ENCODE results near the gene ZNF385B. TPM values are rescaled to one million over a fixed set of nuclear protein-coding genes. Genes with fewer than 3 reads are reported as not detected.

Gene ZNF385B
- total RNA-seq, 1 experiment from 2014 or later: 0.28 TPM

DNA sequence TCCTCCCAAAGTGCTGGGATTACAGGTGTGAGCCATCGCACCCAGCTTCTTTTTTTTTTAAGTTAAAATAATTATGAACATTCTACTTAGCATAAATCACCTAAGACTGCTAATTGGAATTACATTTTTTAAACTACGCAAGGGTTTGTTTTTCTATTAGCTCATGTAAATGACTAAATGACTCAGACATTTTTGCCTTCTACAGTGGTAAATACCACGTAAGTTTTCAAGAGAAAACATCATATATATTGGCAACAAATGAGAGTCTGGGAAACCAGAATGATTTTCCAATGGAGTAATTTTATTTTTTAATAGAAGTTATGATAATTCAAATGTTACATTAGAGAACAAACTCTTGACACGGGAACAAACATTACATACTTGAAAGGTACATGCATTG lies 259.0 kb downstream of the ZNF385B start:
- H3K9me3 ChIP-seq (ENCODE audit: control insufficient read depth, insufficient read depth, low read depth, low read length): no peaks in the 10 kb centered on the region
- H3K4me1 ChIP-seq (ENCODE audit: control insufficient read depth, insufficient read depth, low read length): no peaks in the 10 kb centered on the region
- in situ Hi-C loops (cut with HindIII; ENCODE audit: low pct_unique_long_range_greater_than_20kb, low sequenced_read_pairs) (no loop called here), intact Hi-C loops (cut with micrococcal nuclease; ENCODE audit: unreplicated experiment) (no loop called here)
- no peaks in the 10 kb centered on the region for H3K27me3 ChIP-seq (ENCODE audit: control insufficient read depth, insufficient read depth, low read length)
- no peak overlapping the region for H3K27ac ChIP-seq (ENCODE audit: low read length)
- no peaks in the 10 kb centered on the region for H3K36me3 ChIP-seq (ENCODE audit: control insufficient read depth, insufficient read depth, low read length)
- DNase-seq (ENCODE audit: low read depth, low spot score) (no peak), ATAC-seq (no peak)
- no peak for TF ChIP-seq CTCF (IDR thresholded peaks at IDR 0.05)
- TF ChIP-seq SIN3A (IDR thresholded peaks at IDR 0.05; ENCODE audit: borderline replicate concordance, insufficient read depth, low read depth, low read length): no peak
- no peak for TF ChIP-seq POLR2AphosphoS5 (IDR thresholded peaks at IDR 0.05; ENCODE audit: low read depth, low read length)
- TF ChIP-seq REST (IDR thresholded peaks at IDR 0.05; ENCODE audit: insufficient read depth in 1 of 2, low read depth in 2 of 2, low read length in 1 of 2): no peak
- TF ChIP-seq TCF7L2 (IDR thresholded peaks at IDR 0.05; ENCODE audit: low read depth, low read length): no peak
- H3K4me3 ChIP-seq (ENCODE audit: low read depth in 2 of 2, low read length in 2 of 2): no peak overlapping the region
- CTCF ChIA-PET: no interaction called here
- POLR2A ChIA-PET: no interaction called here
- BruUV-seq (replicated peaks): no TSS peak

DNA sequence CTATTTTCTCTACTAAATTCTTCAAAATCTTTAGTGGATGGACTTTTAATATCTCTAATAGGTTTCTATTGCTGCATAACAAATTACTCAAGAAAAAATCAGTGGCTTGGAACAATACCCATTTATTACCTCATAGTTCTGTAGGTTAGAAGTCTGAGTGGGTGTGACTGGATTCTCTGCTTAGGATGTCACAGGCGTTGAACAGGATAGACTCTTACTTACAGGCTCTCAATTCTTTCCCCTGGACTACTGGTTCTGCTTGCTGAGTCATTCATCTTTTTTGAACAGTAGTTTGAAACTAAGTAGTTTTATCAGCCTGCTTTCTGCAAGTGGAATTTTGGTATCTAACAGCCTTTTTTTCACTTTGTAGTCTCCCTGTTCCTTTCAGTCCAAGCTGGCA lies 265.4 kb downstream of the ZNF385B start:
- no peaks in the 10 kb centered on the region for H3K4me1 ChIP-seq (ENCODE audit: control insufficient read depth, insufficient read depth, low read length)
- H3K4me3 ChIP-seq (ENCODE audit: low read depth in 2 of 2, low read length in 2 of 2): no peak overlapping the region
- no peaks in the 10 kb centered on the region for H3K27me3 ChIP-seq (ENCODE audit: control insufficient read depth, insufficient read depth, low read length)
- BruUV-seq (replicated peaks): no TSS peak
- in situ Hi-C loops (cut with HindIII; ENCODE audit: low pct_unique_long_range_greater_than_20kb, low sequenced_read_pairs): no loop called here
- POLR2A ChIA-PET: no interaction called here
- no peak overlapping the region for H3K27ac ChIP-seq (ENCODE audit: low read length)
- TF ChIP-seq POLR2AphosphoS5 (IDR thresholded peaks at IDR 0.05; ENCODE audit: low read depth, low read length): no peak
- no peak for TF ChIP-seq REST (IDR thresholded peaks at IDR 0.05; ENCODE audit: insufficient read depth in 1 of 2, low read depth in 2 of 2, low read length in 1 of 2)
- no peak for TF ChIP-seq CTCF (IDR thresholded peaks at IDR 0.05)
- no peak for TF ChIP-seq SIN3A (IDR thresholded peaks at IDR 0.05; ENCODE audit: borderline replicate concordance, insufficient read depth, low read depth, low read length)
- TF ChIP-seq TCF7L2 (IDR thresholded peaks at IDR 0.05; ENCODE audit: low read depth, low read length): no peak
- H3K9me3 ChIP-seq (ENCODE audit: control insufficient read depth, insufficient read depth, low read depth, low read length): no peaks in the 10 kb centered on the region
- DNase-seq (ENCODE audit: low read depth, low spot score) (no peak), ATAC-seq (no peak)
- H3K36me3 ChIP-seq (ENCODE audit: control insufficient read depth, insufficient read depth, low read length): no peaks in the 10 kb centered on the region
- intact Hi-C loops (cut with micrococcal nuclease; ENCODE audit: unreplicated experiment): no loop called here
- CTCF ChIA-PET: no interaction called here

Measured in Panc1 (cell line).